Breast epithelium (tissue), 4 donors: ENCODE data around the gene BSN. TPM values are rescaled to one million over a fixed set of nuclear protein-coding genes. Genes with fewer than 3 reads are reported as not detected.

Experiments used
- DNase-seq, 2 donors: peaks; one replicate each; pipeline ENCODE4 v3.0.0-alpha.2; 2019; ENCODE audit warnings: low spot score in 2 of 2
- H3K27ac ChIP-seq, 2 donors: fragments of 200-600 bp; sonication (generic) in 1 of 2; one replicate each; pipeline ENCODE4 v1.5.1; 2016 to 2019; ENCODE audit warnings: mild to moderate bottlenecking in 1 of 2
- H3K27me3 ChIP-seq, 2 donors: fragments of 200-600 bp; sonication (generic) in 1 of 2; one replicate each; pipeline versions ENCODE4 v1.5.1 to v1.6.0; 2017 to 2019; ENCODE audit warnings: control low read depth in 1 of 2, mild to moderate bottlenecking in 1 of 2
- H3K36me3 ChIP-seq: fragments of 200-600 bp; one replicate; pipeline ENCODE4 v1.5.1; 2019
- H3K4me1 ChIP-seq, 2 donors: fragments of 200-600 bp; sonication (generic); one replicate each; pipeline ENCODE4 v1.5.1; 2016 to 2019; ENCODE audit warnings: control low read depth in 1 of 2
- H3K4me3 ChIP-seq, 3 donors: fragments of 200-600 bp; sonication (generic); 1 replicate in 2 of 3; 2 replicates in 1 of 3; pipeline ENCODE4 v1.5.1; 2016 to 2019; ENCODE audit warnings: mild to moderate bottlenecking in 3 of 3, moderate library complexity in 2 of 3
- H3K9me3 ChIP-seq, 2 donors: fragments of 200-600 bp; sonication (generic) in 1 of 2; one replicate each; pipeline ENCODE4 v1.5.1; 2016 to 2019; ENCODE audit warnings: control low read depth in 1 of 2
- POLR2A ChIP-seq: fragments of 450-650 bp; IDR thresholded peaks from one replicate; pipeline ENCODE4 v1.6.1; 2016; ENCODE audit warnings: antibody characterized with exemption, mild to moderate bottlenecking, moderate library complexity
- POLR2AphosphoS5 ChIP-seq, 3 donors: sonication (generic); formaldehyde crosslinking; IDR thresholded peaks; one replicate each; pipeline ENCODE4 v1.6.1; 2017; ENCODE audit warnings: antibody characterized with exemption in 3 of 3
- intact Hi-C: fragments of 100-400 bp; cut with DNase I; formaldehyde crosslinking; loops from one replicate; pipeline ENCODE4 v1.15.1; 2023; ENCODE audit warnings: low total_unique reads
- total RNA-seq, 3 donors: library from RNA; depleted of rRNA; stranded (reverse); fragments of >200 nt; gene quantifications; one replicate each; pipeline ENCODE4 v1.1.0, GENCODE V29; 2016
- TF ChIP-seq, protein P1 (sequence below), 3 donors: fragments of 450-650 bp; IDR thresholded peaks; one replicate each; pipeline ENCODE4 v1.5.1; 2016 to 2017; ENCODE audit warnings: antibody characterized with exemption in 3 of 3, mild to moderate bottlenecking in 3 of 3, moderate library complexity in 3 of 3

Gene BSN
- total RNA-seq, 3 donors from 2014 or later = 0.15 to 0.48 (median 0.33) TPM

- TF ChIP-seq POLR2AphosphoS5 (IDR thresholded peaks at IDR 0.05) = no peak
- no peak for TF ChIP-seq POLR2A
- TF ChIP-seq, protein P1, sequence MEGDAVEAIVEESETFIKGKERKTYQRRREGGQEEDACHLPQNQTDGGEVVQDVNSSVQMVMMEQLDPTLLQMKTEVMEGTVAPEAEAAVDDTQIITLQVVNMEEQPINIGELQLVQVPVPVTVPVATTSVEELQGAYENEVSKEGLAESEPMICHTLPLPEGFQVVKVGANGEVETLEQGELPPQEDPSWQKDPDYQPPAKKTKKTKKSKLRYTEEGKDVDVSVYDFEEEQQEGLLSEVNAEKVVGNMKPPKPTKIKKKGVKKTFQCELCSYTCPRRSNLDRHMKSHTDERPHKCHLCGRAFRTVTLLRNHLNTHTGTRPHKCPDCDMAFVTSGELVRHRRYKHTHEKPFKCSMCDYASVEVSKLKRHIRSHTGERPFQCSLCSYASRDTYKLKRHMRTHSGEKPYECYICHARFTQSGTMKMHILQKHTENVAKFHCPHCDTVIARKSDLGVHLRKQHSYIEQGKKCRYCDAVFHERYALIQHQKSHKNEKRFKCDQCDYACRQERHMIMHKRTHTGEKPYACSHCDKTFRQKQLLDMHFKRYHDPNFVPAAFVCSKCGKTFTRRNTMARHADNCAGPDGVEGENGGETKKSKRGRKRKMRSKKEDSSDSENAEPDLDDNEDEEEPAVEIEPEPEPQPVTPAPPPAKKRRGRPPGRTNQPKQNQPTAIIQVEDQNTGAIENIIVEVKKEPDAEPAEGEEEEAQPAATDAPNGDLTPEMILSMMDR (IDR thresholded peaks at IDR 0.05) = no peak
- DNase-seq = no peak
- intact Hi-C loops = no loop called here
- H3K36me3 ChIP-seq = no peaks in the 10 kb centered on the region
- H3K4me3 ChIP-seq = no peak overlapping the region
- no peaks in the 10 kb centered on the region for H3K4me1 ChIP-seq
- no peaks in the 10 kb centered on the region for H3K27me3 ChIP-seq
- no peak overlapping the region for H3K27ac ChIP-seq
- no peaks in the 10 kb centered on the region for H3K9me3 ChIP-seq
Observed at GRCh38 chr3:49648354-49649019, 94.2 kb downstream of the BSN start.

GRCh38 chr3:49649576-49649975 lies 95.3 kb downstream of the BSN start:
- no peaks in the 10 kb centered on the region for H3K4me1 ChIP-seq
- no peak overlapping the region for H3K4me3 ChIP-seq
- H3K27ac ChIP-seq = no peak overlapping the region
- H3K36me3 ChIP-seq = no peaks in the 10 kb centered on the region
- DNase-seq = no peak
- H3K9me3 ChIP-seq = no peaks in the 10 kb centered on the region
- no peaks in the 10 kb centered on the region for H3K27me3 ChIP-seq
- intact Hi-C loops = no loop called here
- TF ChIP-seq POLR2AphosphoS5 (IDR thresholded peaks at IDR 0.05) (no peak), POLR2A (no peak)
- TF ChIP-seq, protein P1 (IDR thresholded peaks at IDR 0.05) = no peak

GRCh38 chr3:49650177-49650576 lies 95.9 kb downstream of the BSN start:
- Histone ChIP-seq H3K9me3 (no peaks in the 10 kb centered on the region), H3K4me1 (no peaks in the 10 kb centered on the region), H3K36me3 (no peaks in the 10 kb centered on the region), H3K4me3 (no peak overlapping the region), H3K27me3 (no peaks in the 10 kb centered on the region), H3K27ac (no peak overlapping the region)
- TF ChIP-seq, protein P1 (IDR thresholded peaks at IDR 0.05) = no peak
- TF ChIP-seq POLR2AphosphoS5 (IDR thresholded peaks at IDR 0.05) (no peak), POLR2A (no peak)
- no peak for DNase-seq
- intact Hi-C loops = no loop called here

DNA sequence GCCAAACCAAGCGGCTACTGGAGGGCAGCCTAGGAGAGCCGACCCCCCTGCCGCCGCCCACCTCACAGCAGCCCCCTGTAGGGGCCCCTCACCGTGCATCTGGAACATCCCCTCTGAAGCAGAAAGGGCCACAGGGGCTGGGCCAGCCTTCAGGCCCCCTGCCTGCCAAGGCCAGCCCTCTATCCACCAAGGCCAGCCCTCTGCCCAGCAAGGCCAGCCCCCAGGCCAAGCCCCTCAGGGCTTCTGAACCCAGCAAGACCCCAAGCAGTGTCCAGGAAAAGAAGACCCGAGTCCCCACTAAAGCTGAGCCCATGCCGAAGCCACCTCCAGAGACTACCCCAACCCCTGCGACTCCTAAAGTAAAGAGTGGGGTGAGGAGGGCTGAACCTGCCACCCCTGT lies 96.4 kb downstream of the BSN start:
- TF ChIP-seq POLR2A (no peak), POLR2AphosphoS5 (IDR thresholded peaks at IDR 0.05) (no peak)
- TF ChIP-seq, protein P1 (IDR thresholded peaks at IDR 0.05) = no peak

DNA sequence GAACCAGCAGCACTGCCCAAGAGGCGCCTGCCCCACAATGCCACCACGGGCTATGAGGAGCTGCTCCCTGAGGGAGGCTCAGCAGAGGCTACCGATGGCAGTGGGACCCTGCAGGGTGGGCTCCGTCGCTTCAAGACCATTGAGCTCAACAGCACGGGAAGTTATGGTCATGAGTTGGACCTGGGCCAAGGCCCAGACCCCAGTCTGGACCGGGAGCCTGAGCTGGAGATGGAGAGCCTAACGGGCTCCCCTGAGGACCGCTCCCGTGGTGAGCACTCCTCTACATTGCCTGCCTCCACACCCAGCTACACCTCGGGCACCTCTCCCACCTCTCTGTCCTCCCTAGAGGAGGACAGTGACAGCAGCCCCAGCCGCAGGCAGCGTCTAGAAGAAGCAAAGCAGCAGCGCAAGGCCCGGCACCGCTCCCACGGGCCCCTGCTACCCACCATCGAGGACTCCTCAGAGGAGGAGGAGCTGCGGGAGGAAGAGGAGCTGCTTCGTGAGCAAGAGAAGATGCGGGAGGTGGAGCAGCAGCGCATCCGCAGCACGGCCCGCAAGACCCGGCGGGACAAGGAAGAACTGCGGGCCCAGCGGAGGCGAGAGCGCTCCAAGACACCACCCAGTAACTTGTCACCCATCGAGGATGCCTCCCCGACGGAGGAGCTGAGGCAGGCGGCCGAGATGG lies 98.1 kb downstream of the BSN start:
- no peak for DNase-seq
- TF ChIP-seq POLR2AphosphoS5 (IDR thresholded peaks at IDR 0.05) (no peak), POLR2A (no peak)
- TF ChIP-seq, protein P1 (IDR thresholded peaks at IDR 0.05) = no peak
- H3K27me3 ChIP-seq = no peaks in the 10 kb centered on the region

More for the DNA sequence above, 96.4 kb downstream of the BSN start:
- Histone ChIP-seq H3K9me3 (no peaks in the 10 kb centered on the region), H3K4me1 (no peaks in the 10 kb centered on the region), H3K4me3 (no peak overlapping the region), H3K27me3 (no peaks in the 10 kb centered on the region), H3K36me3 (no peaks in the 10 kb centered on the region), H3K27ac (no peak overlapping the region)
- no peak for DNase-seq
- intact Hi-C loops = no loop called here

More for the DNA sequence above, 98.1 kb downstream of the BSN start:
- no peak overlapping the region for H3K27ac ChIP-seq
- no peak overlapping the region for H3K4me3 ChIP-seq
- intact Hi-C loops = no loop called here
- H3K9me3 ChIP-seq = no peaks in the 10 kb centered on the region
- no peaks in the 10 kb centered on the region for H3K36me3 ChIP-seq
- H3K4me1 ChIP-seq = no peaks in the 10 kb centered on the region
